ENCODE results near the gene PDCL3. TPM values are rescaled to one million over a fixed set of nuclear protein-coding genes. Genes with fewer than 3 reads are reported as not detected.

PDCL3 gene
- total RNA-seq, 4 donors from 2014 or later: 20.8 to 22.9 (median 21.7) TPM

GRCh38 chr2:100588071-100588786 lies 25.4 kb downstream of the PDCL3 start:
- no peak overlapping the region for H3K4me3 ChIP-seq
- DNase-seq (ENCODE audit: low spot score in 2 of 2): peak in 1 of 2 donors; percentile 34
- 67% methylated on average over 7 of the region's 7 CpGs for WGBS
- no peaks in the 10 kb centered on the region for H3K27me3 ChIP-seq
- H3K9me3 ChIP-seq: no peaks in the 10 kb centered on the region
- no peak overlapping the region for H3K27ac ChIP-seq
- TF ChIP-seq POLR2AphosphoS5 (IDR thresholded peaks at IDR 0.05) (no peak), POLR2A (IDR thresholded peaks at IDR 0.05) (no peak), EP300 (IDR thresholded peaks at IDR 0.05) (no peak), CTCF (IDR thresholded peaks at IDR 0.05) (no peak)
- no peaks in the 10 kb centered on the region for H3K4me1 ChIP-seq
- H3K36me3 ChIP-seq: no peaks in the 10 kb centered on the region

- no peaks in the 10 kb centered on the region for H3K9me3 ChIP-seq
- WGBS: 53% methylated on average over 3 of the region's 3 CpGs
- peak in 1 of 2 donors; percentile 29 for DNase-seq (ENCODE audit: low spot score in 2 of 2)
- H3K36me3 ChIP-seq: no peaks in the 10 kb centered on the region
- H3K27ac ChIP-seq: no peak overlapping the region
- no peaks in the 10 kb centered on the region for H3K4me1 ChIP-seq
- TF ChIP-seq POLR2AphosphoS5 (IDR thresholded peaks at IDR 0.05) (no peak), EP300 (IDR thresholded peaks at IDR 0.05) (no peak), POLR2A (IDR thresholded peaks at IDR 0.05) (no peak), CTCF (IDR thresholded peaks at IDR 0.05) (no peak)
- H3K4me3 ChIP-seq: no peak overlapping the region
- no peaks in the 10 kb centered on the region for H3K27me3 ChIP-seq
Measured at GRCh38 chr2:100589527-100589926, 26.7 kb downstream of the PDCL3 start.

GRCh38 chr2:100592226-100592625 lies 29.4 kb downstream of the PDCL3 start:
- Histone ChIP-seq H3K9me3 (no peaks in the 10 kb centered on the region), H3K36me3 (no peaks in the 10 kb centered on the region), H3K27ac (no peak overlapping the region), H3K4me3 (no peak overlapping the region), H3K27me3 (no peaks in the 10 kb centered on the region), H3K4me1 (no peaks in the 10 kb centered on the region)
- DNase-seq (ENCODE audit: low spot score in 2 of 2): no peak
- no peak for TF ChIP-seq EP300 (IDR thresholded peaks at IDR 0.05)
- TF ChIP-seq POLR2A (IDR thresholded peaks at IDR 0.05): no peak
- TF ChIP-seq CTCF (IDR thresholded peaks at IDR 0.05): no peak
- TF ChIP-seq POLR2AphosphoS5 (IDR thresholded peaks at IDR 0.05): no peak
- 30% methylated on average over 1 of the region's 1 CpG for WGBS

GRCh38 chr2:100596465-100596864 lies 33.7 kb downstream of the PDCL3 start:
- DNase-seq (ENCODE audit: low spot score in 2 of 2): peak in 1 of 2 donors; percentile 15
- no peaks in the 10 kb centered on the region for H3K4me1 ChIP-seq
- no peaks in the 10 kb centered on the region for H3K36me3 ChIP-seq
- H3K9me3 ChIP-seq: no peaks in the 10 kb centered on the region
- H3K27me3 ChIP-seq: no peaks in the 10 kb centered on the region
- no peak overlapping the region for H3K27ac ChIP-seq
- WGBS: 92% methylated on average over 5 of the region's 5 CpGs
- H3K4me3 ChIP-seq: no peak overlapping the region
- no peak for TF ChIP-seq EP300 (IDR thresholded peaks at IDR 0.05)
- no peak for TF ChIP-seq POLR2A (IDR thresholded peaks at IDR 0.05)
- no peak for TF ChIP-seq CTCF (IDR thresholded peaks at IDR 0.05)
- no peak for TF ChIP-seq POLR2AphosphoS5 (IDR thresholded peaks at IDR 0.05)

- peaks cover 10% of the 10 kb centered on the region for H3K4me1 ChIP-seq
- H3K9me3 ChIP-seq: no peaks in the 10 kb centered on the region
- DNase-seq (ENCODE audit: low spot score in 2 of 2): no peak
- 72% methylated on average over 3 of the region's 3 CpGs for WGBS
- TF ChIP-seq POLR2AphosphoS5 (IDR thresholded peaks at IDR 0.05): no peak
- TF ChIP-seq CTCF (IDR thresholded peaks at IDR 0.05): no peak
- no peak for TF ChIP-seq EP300 (IDR thresholded peaks at IDR 0.05)
- no peak for TF ChIP-seq POLR2A (IDR thresholded peaks at IDR 0.05)
- H3K36me3 ChIP-seq: no peaks in the 10 kb centered on the region
- no peak overlapping the region for H3K4me3 ChIP-seq
- H3K27ac ChIP-seq: no peak overlapping the region
- no peaks in the 10 kb centered on the region for H3K27me3 ChIP-seq
Measured at GRCh38 chr2:100599566-100599965, 36.8 kb downstream of the PDCL3 start.
